Small intestine (tissue), 7 donors: ENCODE data around the gene ZFYVE27. TPM values are rescaled to one million over a fixed set of nuclear protein-coding genes. Genes with fewer than 3 reads are reported as not detected.
A peak's percentile ranks its signal among the peaks of the same experiment; 100 is the strongest.

Source experiments
- DNase-seq, 2 donors: peaks; one replicate each; pipeline versions ENCODE4 v3.0.0 to v3.0.0-alpha.2; 2013
- FAIRE-seq: peaks from 2 replicates; lab custom pipeline; 2012; peaks lifted over from hg19 to GRCh38; lab: Jason Lieb, UNC
- H3K27ac ChIP-seq, 3 donors: one replicate each; pipeline ENCODE4 v1.5.1; 2013; ENCODE audit warnings: low read length in 2 of 3, mild to moderate bottlenecking in 2 of 3, control low read depth in 1 of 3, inconsistent platforms in 1 of 3, low read depth in 1 of 3, moderate library complexity in 1 of 3
- H3K27me3 ChIP-seq, 3 donors: one replicate each; pipeline ENCODE4 v1.6.1; 2013; ENCODE audit warnings: low read length in 3 of 3, inconsistent platforms in 1 of 3; ENCODE audit not compliant: control insufficient read depth in 3 of 3, insufficient read depth in 3 of 3
- H3K36me3 ChIP-seq, 3 donors: one replicate each; pipeline ENCODE4 v1.6.1; 2013; ENCODE audit warnings: low read length in 3 of 3, inconsistent platforms in 1 of 3, low read depth in 1 of 3, mild to moderate bottlenecking in 1 of 3, moderate library complexity in 1 of 3; ENCODE audit not compliant: control insufficient read depth in 3 of 3, insufficient read depth in 2 of 3
- H3K4me1 ChIP-seq, 3 donors: one replicate each; pipeline ENCODE4 v1.6.1; 2013; ENCODE audit warnings: low read length in 2 of 3, inconsistent platforms in 1 of 3, low read depth in 1 of 3, mild to moderate bottlenecking in 1 of 3, moderate library complexity in 1 of 3; ENCODE audit not compliant: control insufficient read depth in 3 of 3, insufficient read depth in 2 of 3
- H3K4me3 ChIP-seq, 3 donors: one replicate each; pipeline ENCODE4 v1.5.1; 2013; ENCODE audit warnings: low read length in 3 of 3, control low read depth in 1 of 3, inconsistent platforms in 1 of 3, low read depth in 1 of 3, mild to moderate bottlenecking in 1 of 3, moderate library complexity in 1 of 3
- H3K9me3 ChIP-seq, 2 donors: one replicate each; pipeline ENCODE4 v1.6.1; 2013; ENCODE audit warnings: low read depth in 1 of 2, low read length in 1 of 2; ENCODE audit not compliant: control insufficient read depth in 2 of 2, insufficient read depth in 1 of 2
- WGBS, 3 donors: extraction: QIAGEN DNeasy Blood & Tissue Kit; methylation state at CpG; one replicate each; pipeline ENCODE4 v1.1.7; 2013; 5-methylcytosine and 5-hydroxymethylcytosine counted together
- polyA plus RNA-seq, 4 donors: library from polyadenylated mRNA; stranded (reverse) in 3 of 4; unstranded in 1 of 4; fragments of 200-250 nt in 3 of 4; fragments of 120-200 nt in 1 of 4; gene quantifications; one replicate each; pipeline versions ENCODE4 v1.2.1 to v1.2.3, GENCODE V29; 2013
- donor health status: healthy with polysubstance abuse.
- donor health status: control.
- donor health status: control.
- donor health status: Bipolar disorder and iron deficiency.
- donor health status: healthy.

The ZFYVE27 gene
- polyA plus RNA-seq, 4 donors = 21.6 to 53.9 (median 29.7) TPM

DNA sequence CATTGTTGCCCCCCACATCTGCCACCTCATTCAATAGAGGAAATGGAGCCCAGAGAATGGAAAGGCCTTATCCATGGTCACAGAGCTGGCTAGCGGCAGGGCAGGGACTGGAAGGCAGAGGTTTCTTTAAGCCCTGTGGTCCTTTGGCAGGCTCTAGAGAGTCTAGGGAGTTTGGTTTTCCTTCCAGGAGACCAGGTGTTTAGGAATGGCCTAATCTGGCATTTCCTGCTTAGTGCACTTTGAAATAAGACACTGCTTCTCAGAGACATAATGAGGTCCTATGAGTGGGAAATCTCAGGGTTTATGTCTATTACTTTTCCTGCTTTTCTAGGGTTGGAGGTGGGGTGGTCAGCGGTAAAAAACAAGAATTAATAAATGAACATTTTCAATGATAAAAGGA is 17.3 kb upstream of the ZFYVE27 start:
- Histone ChIP-seq H3K27me3 (no peaks in the 10 kb centered on the region), H3K27ac (peak overlapping the region in 2 of 3 donors; percentile 21 to 81), H3K4me1 (peaks cover 3 to 37% (median 9%) of the 10 kb centered on the region in 3 donors), H3K4me3 (no peak overlapping the region), H3K9me3 (no peaks in the 10 kb centered on the region), H3K36me3 (peaks cover 0 to 26% (median 0%) of the 10 kb centered on the region in 3 donors)
- WGBS, 3 donors = 81 to 91% (median 82%) methylated on average over 2 of the region's 2 CpGs
- FAIRE-seq (no peak), DNase-seq (no peak)

DNA sequence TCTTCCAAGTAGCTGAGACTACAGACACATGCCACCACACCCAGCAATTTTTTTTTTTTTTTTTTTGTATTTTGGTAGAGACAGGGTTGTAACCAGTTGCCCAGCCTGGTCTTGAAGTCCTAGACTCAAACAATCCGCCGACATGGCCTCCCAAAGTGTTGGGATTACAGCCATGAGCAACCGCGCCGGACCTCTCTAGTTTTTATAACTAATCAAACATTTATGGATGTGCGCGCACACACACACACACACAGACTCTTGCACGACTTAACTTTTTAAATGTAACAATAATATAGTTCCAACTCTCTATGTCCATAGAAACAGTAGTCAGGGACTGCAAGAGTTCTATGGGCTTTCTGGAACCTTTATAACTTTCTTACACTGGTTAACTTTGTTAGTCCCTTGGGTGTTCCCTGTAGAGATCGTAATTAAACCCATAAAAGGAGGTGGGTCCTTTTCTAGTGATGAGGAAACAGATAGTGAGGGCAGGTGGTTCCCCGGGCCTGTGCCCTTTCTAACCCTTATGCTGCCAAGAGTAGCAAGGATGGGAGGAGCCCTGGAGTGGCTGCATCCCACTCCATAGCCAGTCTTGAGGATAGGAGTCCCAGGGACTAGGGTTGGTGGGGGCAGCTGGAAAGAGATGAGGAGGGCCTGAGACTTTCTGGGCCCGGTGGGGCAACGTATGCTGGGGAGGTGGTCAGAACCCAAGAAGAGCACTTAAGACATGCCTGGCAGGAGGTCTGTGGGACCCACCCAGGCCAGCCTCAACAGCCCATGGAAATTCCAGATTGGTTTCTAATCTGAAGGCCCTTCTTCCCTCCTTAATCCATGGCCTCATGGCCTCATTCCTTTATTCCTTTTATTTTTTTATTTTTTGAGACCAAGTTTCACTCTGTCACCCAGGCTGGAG is 14.8 kb upstream of the ZFYVE27 start:
- WGBS, 3 donors = 23 to 67% (median 39%) methylated on average over 12 of the region's 12 CpGs
- H3K4me3 ChIP-seq = no peak overlapping the region
- H3K27me3 ChIP-seq = no peaks in the 10 kb centered on the region
- peak overlapping the region in 2 of 3 donors; percentile 11 to 24 for H3K27ac ChIP-seq
- peak; percentile 78 to 93 for DNase-seq
- H3K9me3 ChIP-seq = peaks cover 0 to 4% of the 10 kb centered on the region in 2 donors
- H3K4me1 ChIP-seq = peaks cover 3 to 27% (median 9%) of the 10 kb centered on the region in 3 donors
- no peak for FAIRE-seq
- H3K36me3 ChIP-seq = peaks cover 0 to 17% (median 0%) of the 10 kb centered on the region in 3 donors

DNA sequence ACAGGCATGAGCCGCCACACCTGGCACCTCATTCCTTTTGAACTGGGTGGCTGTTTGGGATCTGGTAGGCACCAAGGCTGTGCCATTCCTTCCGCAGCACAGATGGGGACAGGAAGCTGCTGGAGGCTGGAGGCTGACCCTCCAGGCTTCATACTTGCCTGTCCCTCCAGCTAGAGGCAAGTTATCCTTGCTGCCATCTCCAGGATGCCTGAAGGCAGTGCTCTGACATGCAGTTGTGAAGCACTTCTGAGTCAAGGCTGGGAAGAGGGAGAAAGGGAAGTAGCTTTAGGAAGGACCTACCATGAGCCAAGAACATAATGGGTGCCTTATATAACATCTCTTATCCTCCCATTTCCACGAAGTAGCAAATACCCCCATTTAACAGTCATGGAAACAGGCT is 13.9 kb upstream of the ZFYVE27 start:
- DNase-seq = no peak
- Histone ChIP-seq H3K36me3 (peaks cover 0 to 9% (median 0%) of the 10 kb centered on the region in 3 donors), H3K27me3 (no peaks in the 10 kb centered on the region), H3K4me3 (no peak overlapping the region), H3K27ac (no peak overlapping the region), H3K9me3 (peaks cover 0 to 4% of the 10 kb centered on the region in 2 donors), H3K4me1 (peaks cover 3 to 21% (median 9%) of the 10 kb centered on the region in 3 donors)
- FAIRE-seq = no peak
- WGBS, 3 donors = 73 to 84% (median 79%) methylated on average over 3 of the region's 3 CpGs

DNA sequence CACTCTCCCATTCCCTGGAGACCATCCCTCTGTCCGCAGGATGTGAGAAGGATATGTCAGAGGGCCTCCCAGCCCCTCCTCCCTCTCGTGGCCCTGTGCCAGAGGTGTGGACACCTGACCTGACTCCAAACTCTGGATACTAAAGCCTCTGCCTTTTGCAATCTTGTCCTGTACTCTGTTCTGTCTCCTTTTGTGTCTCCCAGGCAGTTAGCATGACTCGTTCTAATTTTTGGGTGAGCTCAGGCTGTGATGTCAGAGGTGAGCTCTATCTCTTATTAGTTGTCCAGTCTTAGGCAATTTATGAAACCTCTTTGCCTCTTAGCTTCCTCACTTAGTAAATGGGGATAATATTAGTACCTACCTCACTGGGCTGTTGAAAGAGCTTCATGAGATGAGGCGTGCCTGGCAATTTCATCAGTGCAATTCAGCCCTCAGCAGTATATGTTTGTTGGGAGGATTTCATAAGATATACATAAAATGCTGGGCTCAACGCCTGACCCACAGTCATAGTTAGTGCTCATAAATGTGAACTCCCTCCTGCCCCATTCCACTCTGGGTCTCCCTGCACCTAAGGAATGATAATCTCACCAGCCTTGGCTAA is 12.5 kb upstream of the ZFYVE27 start:
- Histone ChIP-seq H3K4me3 (no peak overlapping the region), H3K9me3 (peaks cover 0 to 4% of the 10 kb centered on the region in 2 donors), H3K36me3 (peaks cover 0 to 1% (median 0%) of the 10 kb centered on the region in 3 donors), H3K4me1 (peaks cover 0 to 7% (median 2%) of the 10 kb centered on the region in 3 donors), H3K27me3 (no peaks in the 10 kb centered on the region), H3K27ac (no peak overlapping the region)
- peak in 1 of 2 donors; percentile 53 for DNase-seq
- 51 to 64% (median 52%) methylated on average over 5 of the region's 5 CpGs for WGBS, 3 donors
- FAIRE-seq = no peak

DNA sequence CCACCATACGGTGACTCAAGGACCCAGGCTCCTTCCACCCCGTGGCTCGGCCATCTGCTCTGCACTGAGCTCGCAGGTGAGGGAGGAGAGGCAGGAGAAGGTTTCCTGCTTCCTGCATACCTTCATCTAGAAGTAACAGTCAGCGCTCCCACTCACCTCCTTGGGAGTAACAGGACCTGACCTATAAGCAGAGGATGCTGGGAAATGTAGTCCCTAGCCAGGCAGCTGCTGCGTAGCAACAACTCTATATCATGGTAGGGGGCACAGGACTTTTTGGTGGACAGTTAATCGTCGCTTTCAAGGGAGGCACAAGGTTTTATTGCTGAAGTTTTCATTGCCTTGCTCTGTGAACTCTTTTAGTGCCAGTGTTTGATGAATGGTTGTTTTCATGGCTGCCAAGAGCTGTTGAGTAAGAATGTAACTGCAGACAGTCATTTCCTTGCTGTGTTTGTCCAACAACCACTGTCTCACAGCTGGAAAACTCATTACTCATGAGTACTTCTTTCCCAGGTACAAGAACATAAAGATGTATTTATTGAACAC is 10.2 kb upstream of the ZFYVE27 start:
- Histone ChIP-seq H3K27ac (peak overlapping the region in 1 of 3 donors; percentile 41), H3K27me3 (no peaks in the 10 kb centered on the region), H3K4me3 (peak overlapping the region in 1 of 3 donors; percentile 31), H3K9me3 (peaks cover 0 to 4% of the 10 kb centered on the region in 2 donors), H3K36me3 (no peaks in the 10 kb centered on the region), H3K4me1 (peaks cover 0 to 4% (median 0%) of the 10 kb centered on the region in 3 donors)
- no peak for FAIRE-seq
- WGBS, 3 donors = 37 to 54% (median 46%) methylated on average over 8 of the region's 8 CpGs
- peak; percentile 47 to 79 for DNase-seq

DNA sequence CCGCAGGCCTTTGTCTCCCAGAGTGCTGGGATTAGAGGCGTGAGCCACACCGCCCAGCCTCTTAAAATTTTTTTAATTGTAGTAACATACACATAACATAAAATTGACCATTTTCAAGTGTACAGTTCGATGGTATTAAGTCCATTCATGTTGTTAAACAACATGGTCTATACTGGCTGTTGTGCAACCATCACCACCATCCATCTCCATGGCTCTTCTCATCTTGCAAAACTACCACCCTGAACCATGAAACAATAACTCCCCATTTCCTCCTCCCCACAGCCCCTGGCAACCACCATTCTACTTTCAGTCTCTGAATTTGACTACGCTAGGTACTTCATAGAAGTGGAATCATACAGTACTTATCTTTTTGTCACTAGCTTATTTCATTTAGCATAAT is 7.9 kb upstream of the ZFYVE27 start:
- Histone ChIP-seq H3K27me3 (no peaks in the 10 kb centered on the region), H3K27ac (no peak overlapping the region), H3K4me3 (no peak overlapping the region), H3K36me3 (no peaks in the 10 kb centered on the region), H3K9me3 (peaks cover 0 to 4% of the 10 kb centered on the region in 2 donors), H3K4me1 (no peaks in the 10 kb centered on the region)
- DNase-seq (no peak), FAIRE-seq (no peak)
- WGBS, 3 donors = 90 to 92% (median 91%) methylated on average over 5 of the region's 5 CpGs

DNA sequence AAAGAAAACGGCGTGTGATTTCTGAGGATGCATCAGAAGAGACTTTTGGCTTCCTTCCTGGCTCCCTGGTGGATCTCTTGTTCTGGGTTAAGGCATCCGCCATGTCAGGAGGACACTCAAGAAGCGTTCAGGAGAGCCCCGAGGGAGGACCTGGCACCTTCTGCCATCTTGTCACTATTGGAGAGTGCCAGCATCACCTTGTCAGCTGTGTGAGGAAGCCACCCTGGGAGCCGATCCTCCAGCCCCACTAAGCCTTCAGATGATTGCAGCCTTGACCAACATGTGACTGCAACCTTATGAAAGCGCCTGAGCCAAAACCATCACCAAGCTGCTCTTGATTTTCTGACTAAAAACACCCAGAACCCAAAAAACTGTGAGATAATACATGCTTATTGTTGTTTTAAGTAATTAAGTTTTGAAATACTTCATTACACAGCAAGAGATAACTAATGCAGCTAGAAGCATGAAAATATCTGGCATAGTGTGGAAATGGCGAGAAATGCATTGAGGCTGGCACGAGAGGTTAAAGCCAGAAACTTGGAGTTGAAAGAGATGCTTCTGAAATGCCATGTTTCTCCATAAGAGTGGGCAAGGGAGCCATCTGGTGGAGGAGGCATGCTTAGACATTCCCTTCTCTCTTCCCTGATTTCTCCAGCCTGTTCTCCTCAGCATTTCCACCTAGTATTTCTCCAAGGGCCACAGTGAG is 5.4 kb upstream of the ZFYVE27 start:
- H3K27me3 ChIP-seq = no peaks in the 10 kb centered on the region
- no peaks in the 10 kb centered on the region for H3K4me1 ChIP-seq
- H3K36me3 ChIP-seq = no peaks in the 10 kb centered on the region
- no peak overlapping the region for H3K27ac ChIP-seq
- WGBS, 3 donors = 62 to 71% (median 66%) methylated on average over 9 of the region's 9 CpGs
- no peak overlapping the region for H3K4me3 ChIP-seq
- DNase-seq (peak; percentile 83 to 85), FAIRE-seq (no peak)
- peaks cover 0 to 3% of the 10 kb centered on the region in 2 donors for H3K9me3 ChIP-seq

DNA sequence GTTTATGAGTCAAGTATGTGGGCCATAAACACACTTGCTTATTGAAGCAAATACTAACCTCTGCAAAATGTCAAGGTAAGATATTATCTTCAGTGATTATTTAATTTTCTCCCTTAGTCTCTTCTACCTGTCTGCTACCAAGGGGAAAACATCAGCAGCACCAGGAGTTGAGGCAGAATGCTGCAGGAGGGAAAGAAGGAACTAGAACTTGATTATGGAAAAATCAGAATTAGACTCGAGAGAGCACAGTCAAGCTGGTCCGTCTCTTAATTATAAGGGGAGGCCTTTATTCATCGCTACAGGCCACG is 4.9 kb upstream of the ZFYVE27 start:
- 80 to 87% (median 83%) methylated on average over 4 of the region's 4 CpGs for WGBS, 3 donors
- DNase-seq = no peak

More for the DNA sequence above, 4.9 kb upstream of the ZFYVE27 start:
- Histone ChIP-seq H3K4me3 (no peak overlapping the region), H3K36me3 (no peaks in the 10 kb centered on the region), H3K27ac (no peak overlapping the region), H3K4me1 (peaks cover 0 to 3% (median 0%) of the 10 kb centered on the region in 3 donors), H3K9me3 (peaks cover 0 to 5% of the 10 kb centered on the region in 2 donors), H3K27me3 (no peaks in the 10 kb centered on the region)
- no peak for FAIRE-seq
